Keratinocyte (primary cell): ENCODE results near the gene LRRC37A3. TPM values are rescaled to one million over a fixed set of nuclear protein-coding genes. Genes with fewer than 3 reads are reported as not detected.
A peak's percentile ranks its signal among the peaks of the same experiment; 100 is the strongest.
"Not testable (repeated sequence)": the region's sequence is repeated elsewhere in the genome, so short reads cannot be mapped to it uniquely, and the experiment has no call there.

Source experiments
- DNase-seq: peaks from one replicate; pipeline ENCODE4 v3.0.0-alpha.2; 2011; ENCODE audit warnings: low read depth, missing footprints, low spot score
- FAIRE-seq: peaks from 2 replicates; lab custom pipeline; 2011; peaks lifted over from hg19 to GRCh38; lab: Jason Lieb, UNC
- H2AFZ ChIP-seq: 2 replicates; pipeline ENCODE4 v1.6.0; 2012; ENCODE audit warnings: low read length, control low read depth, inconsistent platforms; ENCODE audit not compliant: control insufficient read depth
- H3K27ac ChIP-seq: 2 replicates; pipeline ENCODE4 v1.5.1; 2011; ENCODE audit warnings: low read length; ENCODE audit not compliant: control insufficient read depth, insufficient read depth
- H3K27me3 ChIP-seq: 3 replicates; pipeline ENCODE4 v1.6.0; 2011; ENCODE audit warnings: low read length; ENCODE audit not compliant: control insufficient read depth, insufficient read depth; ENCODE audit errors: extremely low read depth
- H3K36me3 ChIP-seq, 2 experiments: 2 replicates in 1 of 2; 3 replicates in 1 of 2; pipeline ENCODE4 v1.5.1; 2011; ENCODE audit warnings: low read length in 2 of 2, mild to moderate bottlenecking in 1 of 2; ENCODE audit not compliant: control insufficient read depth in 2 of 2, insufficient read depth in 2 of 2; ENCODE audit errors: extremely low read depth in 1 of 2
- H3K4me1 ChIP-seq: 3 replicates; pipeline ENCODE4 v1.5.1; 2011; ENCODE audit warnings: low read length; ENCODE audit not compliant: control insufficient read depth, insufficient read depth; ENCODE audit errors: extremely low read depth
- H3K4me2 ChIP-seq: 3 replicates; pipeline ENCODE4 v1.6.0; 2011; ENCODE audit warnings: low read depth, low read length; ENCODE audit not compliant: control insufficient read depth, insufficient read depth; ENCODE audit errors: extremely low read depth
- H3K4me3 ChIP-seq, 3 experiments: fragments of 200-600 bp in 1 of 3; sonication (generic) in 1 of 3; 2 replicates in 2 of 3; 3 replicates in 1 of 3; pipeline ENCODE4 v1.5.1; 2011 to 2016; ENCODE audit warnings: low read length in 3 of 3, mild to moderate bottlenecking in 3 of 3, control low read depth in 2 of 3, inconsistent platforms in 1 of 3, low read depth in 1 of 3, mixed read lengths in 1 of 3, mixed run types in 1 of 3, moderate library complexity in 1 of 3; ENCODE audit not compliant: control insufficient read depth in 2 of 3, insufficient read depth in 2 of 3; ENCODE audit errors: extremely low read depth in 1 of 3
- H3K79me2 ChIP-seq: 2 replicates; pipeline ENCODE4 v1.6.0; 2012; ENCODE audit warnings: low read length; ENCODE audit not compliant: control insufficient read depth, insufficient read depth
- H3K9ac ChIP-seq: 3 replicates; pipeline ENCODE4 v1.6.0; 2011; ENCODE audit warnings: low read length; ENCODE audit not compliant: control insufficient read depth, insufficient read depth; ENCODE audit errors: extremely low read depth
- H3K9me1 ChIP-seq: 3 replicates; pipeline ENCODE4 v1.6.0; 2011; ENCODE audit warnings: low read length; ENCODE audit not compliant: control insufficient read depth, insufficient read depth; ENCODE audit errors: extremely low read depth
- H3K9me3 ChIP-seq: 2 replicates; pipeline ENCODE4 v1.5.1; 2012; ENCODE audit warnings: low read depth, low read length; ENCODE audit not compliant: control insufficient read depth
- H4K20me1 ChIP-seq: 3 replicates; pipeline ENCODE4 v1.6.0; 2011; ENCODE audit warnings: low read length; ENCODE audit not compliant: control insufficient read depth, insufficient read depth; ENCODE audit errors: extremely low read depth
- dilution Hi-C: fragments of 300-500 bp; cut with MboI; formaldehyde crosslinking; loops from one replicate; pipeline ENCODE4 v1.7.0; 2020; ENCODE audit warnings: low sequenced_read_pairs; ENCODE audit not compliant: extremely low pct_ligation_motif_present
- polyA plus RNA-seq, 5 experiments: library from polyadenylated mRNA; depleted of rRNA in 3 of 5; stranded (reverse) in 3 of 5; stranded (forward) in 1 of 5; unstranded in 1 of 5; fragments of >200 nt; gene quantifications; 1 replicate in 1 of 5; 2 replicates in 3 of 5; 3 replicates in 1 of 5; pipeline versions ENCODE4 v1.2.1 to v1.2.3, GENCODE V29; 2011 to 2012; ENCODE audit warnings: missing spikeins in 2 of 5, low read depth in 1 of 5, low replicate concordance in 1 of 5

Gene LRRC37A3
- polyA plus RNA-seq, 1 donor (not counting 4 experiments of a cell fraction or from before 2014, with no cell fraction given) = 2.0 TPM

DNA sequence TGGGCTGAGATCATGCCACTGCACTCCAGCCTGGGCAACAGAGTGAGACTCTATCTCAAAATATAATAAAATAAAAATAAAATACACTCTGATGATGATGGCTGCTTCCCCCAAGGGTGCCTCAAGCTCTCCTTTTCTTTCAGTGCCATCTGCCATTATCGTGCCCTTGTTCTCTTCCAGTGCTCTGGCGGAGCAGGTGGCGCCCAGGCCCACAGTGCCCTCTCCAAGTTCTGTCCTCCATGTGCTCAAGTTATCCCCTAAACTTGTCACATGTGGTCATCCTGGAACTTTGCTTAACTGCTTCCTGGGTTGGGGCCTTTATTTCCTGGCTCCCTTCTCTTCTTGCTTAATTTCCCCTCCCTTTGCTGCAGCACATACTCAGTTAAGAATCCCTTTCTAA, 76.4 kb downstream of the LRRC37A3 start:
- H2AFZ ChIP-seq, DNase-seq, H3K4me2 ChIP-seq, H3K4me1 ChIP-seq, FAIRE-seq, H3K79me2 ChIP-seq, H3K27ac ChIP-seq, H3K27me3 ChIP-seq, H3K9ac ChIP-seq, H4K20me1 ChIP-seq, H3K9me3 ChIP-seq, dilution Hi-C loops, H3K36me3 ChIP-seq, H3K4me3 ChIP-seq, H3K9me1 ChIP-seq: not testable (repeated sequence)

DNA sequence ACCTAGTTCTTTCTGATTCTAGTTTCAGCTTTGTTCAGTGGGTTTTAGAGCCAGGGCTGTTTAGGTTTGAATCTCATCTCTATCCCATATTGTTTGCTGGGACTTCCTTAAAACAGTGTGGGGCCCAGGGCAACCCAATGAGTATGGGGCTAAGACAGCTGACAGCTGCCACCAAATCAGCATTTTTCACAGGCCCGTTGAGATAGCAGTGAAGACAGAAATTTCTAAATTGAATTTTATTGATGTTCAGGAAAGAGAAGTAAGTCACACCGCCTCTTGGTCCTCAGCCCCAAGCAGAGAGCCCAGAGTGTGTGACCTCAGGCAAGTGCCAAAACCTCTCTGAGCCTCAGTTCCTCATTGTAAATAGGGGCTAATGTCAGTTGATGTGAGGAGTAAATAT, 78.3 kb downstream of the LRRC37A3 start:
- H2AFZ ChIP-seq, H3K9me1 ChIP-seq, FAIRE-seq, H3K4me3 ChIP-seq, H3K36me3 ChIP-seq, H3K4me2 ChIP-seq, H3K27ac ChIP-seq, H3K4me1 ChIP-seq, H4K20me1 ChIP-seq, DNase-seq, dilution Hi-C loops, H3K9ac ChIP-seq, H3K9me3 ChIP-seq, H3K27me3 ChIP-seq, H3K79me2 ChIP-seq: not testable (repeated sequence)

DNA sequence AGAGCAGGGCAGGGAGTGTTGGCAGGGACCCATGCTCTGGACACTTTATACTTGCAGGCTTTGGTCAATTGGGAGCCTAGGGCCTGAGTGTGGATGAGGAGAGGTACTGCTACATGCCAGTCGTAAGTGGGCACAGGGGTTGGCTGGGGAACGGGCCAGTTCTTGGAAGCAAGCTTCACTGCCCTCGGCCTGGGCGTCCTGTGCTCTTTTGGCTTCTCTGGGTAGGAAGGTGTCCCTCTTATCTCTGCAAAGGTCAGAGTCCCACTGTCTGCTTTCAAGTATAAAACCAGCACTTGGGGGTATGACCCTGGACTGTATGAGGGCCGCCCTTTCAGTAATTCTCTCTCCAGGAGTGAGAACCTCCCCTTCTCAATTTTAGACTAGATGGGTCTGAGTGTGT, 80.8 kb downstream of the LRRC37A3 start:
- H3K9ac ChIP-seq, H4K20me1 ChIP-seq, H3K27ac ChIP-seq, H3K9me1 ChIP-seq, H3K4me2 ChIP-seq, FAIRE-seq, DNase-seq, H3K4me1 ChIP-seq, dilution Hi-C loops, H3K9me3 ChIP-seq, H3K36me3 ChIP-seq, H2AFZ ChIP-seq, H3K27me3 ChIP-seq, H3K4me3 ChIP-seq, H3K79me2 ChIP-seq: not testable (repeated sequence)

DNA sequence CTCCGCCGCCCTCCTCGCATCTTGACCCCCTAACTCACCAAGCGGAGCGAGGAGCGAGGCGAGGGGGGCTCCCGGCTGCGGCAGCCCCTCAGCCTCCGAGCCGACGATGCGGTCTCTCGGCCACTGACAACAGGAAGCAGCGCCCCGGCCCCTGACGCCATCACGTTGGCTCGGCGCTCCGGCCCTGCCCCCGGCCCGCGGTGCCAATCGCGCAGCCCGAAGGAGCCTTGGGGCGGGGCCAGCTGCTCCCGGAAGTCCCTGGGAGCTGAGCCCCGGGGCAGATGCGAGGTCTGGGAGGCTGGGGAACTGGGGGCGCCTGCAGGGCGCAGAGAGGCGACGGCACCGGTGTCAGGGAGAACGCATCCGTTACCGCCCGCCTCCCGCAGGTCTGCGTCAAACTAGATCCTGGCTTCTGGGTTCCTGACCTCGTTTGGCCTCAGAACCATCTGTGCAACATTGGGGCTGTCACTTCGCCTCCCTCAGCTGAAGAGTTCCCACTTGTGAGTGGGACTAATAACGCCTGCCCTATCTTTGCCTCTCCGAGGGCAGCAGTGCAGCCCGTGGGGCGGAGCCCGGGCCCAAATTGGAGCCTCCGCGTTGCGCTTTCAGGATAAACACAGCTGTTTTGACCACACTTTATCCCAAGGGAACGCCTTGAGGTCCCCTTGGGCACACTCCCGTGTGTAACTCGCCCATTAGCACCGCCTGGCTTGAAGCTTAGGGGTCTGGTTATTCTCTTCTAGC, 82.1 kb downstream of the LRRC37A3 start:
- dilution Hi-C loops, H4K20me1 ChIP-seq, H3K27me3 ChIP-seq, H3K36me3 ChIP-seq, H3K79me2 ChIP-seq, H3K4me1 ChIP-seq, H3K9me3 ChIP-seq, H3K9me1 ChIP-seq, FAIRE-seq: not testable (repeated sequence)
- H3K4me2 ChIP-seq = peak overlapping the region; percentile 77
- peak overlapping the region; percentile 66 to 80 (median 68) for H3K4me3 ChIP-seq
- H3K9ac ChIP-seq = peak overlapping the region; percentile 74
- DNase-seq = peak; percentile 9
- peak overlapping the region; percentile 58 for H3K27ac ChIP-seq
- H2AFZ ChIP-seq = peak overlapping the region; percentile 53

DNA sequence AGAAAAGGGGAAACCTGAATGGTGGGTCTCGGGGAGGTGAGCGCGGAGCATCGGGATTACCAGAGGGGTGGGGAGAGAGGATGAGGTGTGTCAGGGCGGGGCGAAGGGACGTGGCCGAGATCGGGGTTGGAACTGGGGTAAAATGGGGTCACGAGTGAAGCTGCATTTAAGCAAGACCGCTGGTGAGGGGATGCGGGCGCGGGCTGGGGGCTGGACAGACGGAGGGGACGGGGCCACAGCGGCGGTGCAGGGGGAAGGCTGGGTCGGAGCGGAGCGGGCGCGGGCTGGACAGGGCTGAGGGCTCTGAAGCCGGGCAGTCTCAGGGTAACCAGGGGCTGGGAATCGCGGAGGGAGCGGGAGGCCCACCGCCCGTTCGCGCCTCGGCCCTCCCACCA, 82.7 kb downstream of the LRRC37A3 start:
- H3K79me2 ChIP-seq, FAIRE-seq, DNase-seq, H3K27me3 ChIP-seq, H3K9me3 ChIP-seq, H3K36me3 ChIP-seq, H4K20me1 ChIP-seq, dilution Hi-C loops, H3K9me1 ChIP-seq, H3K4me1 ChIP-seq: not testable (repeated sequence)
- Histone ChIP-seq H3K4me3 (peak overlapping the region; percentile 66 to 80 (median 68)), H3K9ac (peak overlapping the region; percentile 74), H2AFZ (peak overlapping the region; percentile 37), H3K27ac (peak overlapping the region; percentile 58), H3K4me2 (peak overlapping the region; percentile 77)
